H1 (cell line): ENCODE results near the gene SYTL5. TPM values are rescaled to one million over a fixed set of nuclear protein-coding genes. Genes with fewer than 3 reads are reported as not detected.

Source experiments
- CTCF ChIA-PET: fragments of 300-600 bp; sonication (Branson Sonifier 250); formaldehyde crosslinking; loops from one replicate; lab custom pipeline; 2021; ENCODE audit not compliant: partially characterized antibody; lab: Charles Lee
- POLR2A ChIA-PET: fragments of 300-600 bp; sonication (Branson Sonifier 250); formaldehyde crosslinking; loops from one replicate; lab custom pipeline; 2021; ENCODE audit warnings: inconsistent platforms; ENCODE audit not compliant: partially characterized antibody; lab: Charles Lee
- DNase-seq, 2 experiments: peaks; one replicate each; pipeline versions ENCODE4 v3.0.0 to v3.0.0-alpha.2; 2010 to 2022; ENCODE audit warnings: low spot score in 2 of 2, low read depth in 1 of 2, mixed read lengths in 1 of 2
- FAIRE-seq: peaks from 2 replicates; lab custom pipeline; 2011; peaks lifted over from hg19 to GRCh38; lab: Jason Lieb, UNC
- H2AFZ ChIP-seq: 2 replicates; pipeline ENCODE4 v1.8.1; 2012; ENCODE audit warnings: low read length, inconsistent platforms
- H2AK5ac ChIP-seq: 2 replicates; pipeline ENCODE4 v1.6.1; 2013; ENCODE audit warnings: low read depth, low read length
- H2BK120ac ChIP-seq: replicated peaks from 2 replicates; pipeline ENCODE3; 2013; ENCODE audit warnings: low read depth, low read length, inconsistent platforms
- H2BK12ac ChIP-seq: 2 replicates; pipeline ENCODE4 v1.6.1; 2013; ENCODE audit warnings: low read depth, low read length
- H2BK15ac ChIP-seq: 2 replicates; pipeline ENCODE4 v1.6.1; 2013; ENCODE audit warnings: low read length
- H2BK20ac ChIP-seq: 2 replicates; pipeline ENCODE4 v1.6.1; 2013; ENCODE audit warnings: low read length
- H2BK5ac ChIP-seq: 2 replicates; pipeline ENCODE4 v1.6.1; 2013; ENCODE audit warnings: low read depth, low read length
- H3K14ac ChIP-seq: 2 replicates; pipeline ENCODE4 v1.6.1; 2013; ENCODE audit warnings: inconsistent platforms; ENCODE audit not compliant: insufficient read length
- H3K18ac ChIP-seq: 2 replicates; pipeline ENCODE4 v1.6.1; 2013; ENCODE audit warnings: low read length; ENCODE audit errors: extremely low read depth
- H3K23ac ChIP-seq: 2 replicates; pipeline ENCODE4 v1.6.1; 2013; ENCODE audit warnings: inconsistent platforms; ENCODE audit not compliant: insufficient read length
- H3K23me2 ChIP-seq: 2 replicates; pipeline ENCODE4 v1.6.1; 2013; ENCODE audit warnings: low read depth, low read length
- H3K27ac ChIP-seq: 2 replicates; pipeline ENCODE4 v1.6.1; 2011; ENCODE audit warnings: low read depth, low read length, inconsistent platforms
- H3K27me3 ChIP-seq, 4 experiments: replicated peaks in 1 of 4; 1 replicate in 1 of 4; 2 replicates in 3 of 4; pipeline versions ENCODE4 v1.6.1 to v1.8.1; 2011 to 2013; ENCODE audit warnings: low read length in 3 of 4, mild to moderate bottlenecking in 3 of 4, inconsistent platforms in 2 of 4, mixed read lengths in 2 of 4, moderate library complexity in 1 of 4; ENCODE audit not compliant: control insufficient read depth in 3 of 4, insufficient read depth in 3 of 4; ENCODE audit errors: extremely low read depth in 1 of 4
- H3K36me3 ChIP-seq, 4 experiments: 2 replicates each; pipeline versions ENCODE4 v1.6.1 to v1.8.1; 2011 to 2013; ENCODE audit warnings: mild to moderate bottlenecking in 4 of 4, low read length in 3 of 4, moderate library complexity in 2 of 4, control low read depth in 1 of 4, inconsistent platforms in 1 of 4; ENCODE audit not compliant: insufficient read depth in 4 of 4, control insufficient read depth in 2 of 4
- H3K4ac ChIP-seq: replicated peaks from 2 replicates; pipeline ENCODE3; 2013; ENCODE audit warnings: low read length, low read depth, mixed read lengths, inconsistent platforms; ENCODE audit not compliant: insufficient read length
- H3K4me1 ChIP-seq, 4 experiments: replicated peaks in 1 of 4; 1 replicate in 1 of 4; 2 replicates in 3 of 4; pipeline versions ENCODE4 v1.6.1 to v1.8.1; 2011 to 2013; ENCODE audit warnings: low read length in 3 of 4, inconsistent platforms in 2 of 4, mixed read lengths in 1 of 4; ENCODE audit not compliant: insufficient read depth in 4 of 4, control insufficient read depth in 3 of 4
- H3K4me2 ChIP-seq, 2 experiments: 2 replicates each; pipeline versions ENCODE4 v1.6.1 to v1.8.1; 2011 to 2013; ENCODE audit warnings: low read depth in 2 of 2, low read length in 2 of 2, control low read depth in 1 of 2, inconsistent platforms in 1 of 2, mild to moderate bottlenecking in 1 of 2; ENCODE audit not compliant: insufficient read depth in 1 of 2
- H3K4me3 ChIP-seq, 4 experiments: fragments of 200-600, 300-600 bp in 1 of 4; sonication (generic), shearing (Covaris generic), sonication (Bioruptor Twin) in 1 of 4; 2 replicates each; pipeline versions ENCODE4 v1.5.1 to v1.8.1; 2011 to 2016; ENCODE audit warnings: low read length in 4 of 4, low read depth in 3 of 4, control low read depth in 2 of 4, inconsistent platforms in 2 of 4, mild to moderate bottlenecking in 2 of 4, mixed read lengths in 1 of 4, moderate library complexity in 1 of 4; ENCODE audit not compliant: insufficient read depth in 2 of 4; ENCODE audit errors: extremely low read depth in 1 of 4
- H3K56ac ChIP-seq: replicated peaks from 2 replicates; pipeline ENCODE3; 2013; ENCODE audit warnings: low read depth, mild to moderate bottlenecking, mixed read lengths, low read length, inconsistent platforms; ENCODE audit not compliant: insufficient read length
- H3K79me1 ChIP-seq: 2 replicates; pipeline ENCODE4 v1.6.1; 2013; ENCODE audit warnings: low read depth, low read length, control low read depth
- H3K79me2 ChIP-seq, 2 experiments: 2 replicates each; pipeline versions ENCODE4 v1.6.1 to v1.8.1; 2012 to 2013; ENCODE audit warnings: low read length in 2 of 2, mild to moderate bottlenecking in 2 of 2, inconsistent platforms in 1 of 2; ENCODE audit not compliant: insufficient read depth in 2 of 2, control insufficient read depth in 1 of 2
- H3K9ac ChIP-seq, 4 experiments: replicated peaks in 1 of 4; 1 replicate in 1 of 4; 2 replicates in 3 of 4; pipeline versions ENCODE4 v1.6.1 to v1.8.1; 2011 to 2013; ENCODE audit warnings: low read depth in 3 of 4, low read length in 3 of 4, control low read depth in 2 of 4, mild to moderate bottlenecking in 2 of 4, moderate library complexity in 2 of 4, inconsistent platforms in 1 of 4; ENCODE audit errors: extremely low read depth in 1 of 4
- H3K9me3 ChIP-seq, 2 experiments: 2 replicates each; pipeline versions ENCODE4 v1.6.1 to v1.8.1; 2012 to 2013; ENCODE audit warnings: mild to moderate bottlenecking in 2 of 2, moderate library complexity in 2 of 2, control low read depth in 1 of 2, inconsistent platforms in 1 of 2, low read depth in 1 of 2, low read length in 1 of 2, mixed read lengths in 1 of 2; ENCODE audit not compliant: insufficient read depth in 2 of 2
- H4K20me1 ChIP-seq, 2 experiments: replicated peaks in 1 of 2; 2 replicates each; pipeline versions ENCODE3 to v1.8.1; 2011 to 2013; ENCODE audit warnings: inconsistent platforms in 2 of 2, low read length in 2 of 2, mild to moderate bottlenecking in 1 of 2; ENCODE audit not compliant: insufficient read depth in 2 of 2, control insufficient read depth in 1 of 2
- H4K5ac ChIP-seq: 2 replicates; pipeline ENCODE4 v1.6.1; 2013; ENCODE audit warnings: low read length, low read depth, mixed read lengths, inconsistent platforms; ENCODE audit not compliant: insufficient read length
- H4K8ac ChIP-seq: 2 replicates; pipeline ENCODE4 v1.8.0; 2013; ENCODE audit warnings: mild to moderate bottlenecking, moderate library complexity, low read length, inconsistent platforms; ENCODE audit not compliant: insufficient read depth; ENCODE audit errors: extremely low read depth
- H4K91ac ChIP-seq: replicated peaks from 2 replicates; pipeline ENCODE3; 2013; ENCODE audit warnings: low read length, mixed read lengths, inconsistent platforms; ENCODE audit not compliant: insufficient read length
- WGBS, 2 experiments: shearing (Covaris generic) in 1 of 2; methylation state at CpG; one replicate each; pipeline versions ENCODE4 v1.1.6 to v1.1.7; 2013 to 2015; ENCODE audit warnings: low lambda C conversion rate in 2 of 2, mixed read lengths in 2 of 2, inconsistent platforms in 1 of 2, low coverage in 1 of 2, missing lambda C conversion rate in 1 of 2; ENCODE audit not compliant: insufficient replicate concordance in 2 of 2, insufficient coverage in 1 of 2, insufficient read length in 1 of 2; ENCODE audit errors: extremely low coverage in 1 of 2, missing lambda C conversion rate in 1 of 2; 5-methylcytosine and 5-hydroxymethylcytosine counted together
- polyA plus RNA-seq, 7 experiments: library from polyadenylated mRNA; depleted of rRNA in 3 of 7; stranded (reverse) in 5 of 7; unstranded in 2 of 7; fragments of >200 nt in 5 of 7; fragments of 200-250 nt in 2 of 7; gene quantifications; 1 replicate in 5 of 7; 2 replicates in 1 of 7; 4 replicates in 1 of 7; pipeline versions ENCODE4 v1.2.1 to v1.2.3, GENCODE V29; 2011 to 2013; ENCODE audit warnings: missing spikeins in 2 of 7, mixed read lengths in 2 of 7
- total RNA-seq: library from RNA; stranded (reverse); fragmentation: NEBNext Ultra II Directional; extraction: Animal tissue kit (Norgen Biotek cat#: 25700); gene quantifications from 2 replicates; pipeline ENCODE4 v1.2.1, GENCODE V29; 2021

SYTL5 gene
- total and polyA plus RNA-seq, 2 of the 8 experiments (the other 6 are each of a cell fraction or from before 2014, with no cell fraction given) = 0.15 to 0.52 TPM

DNA sequence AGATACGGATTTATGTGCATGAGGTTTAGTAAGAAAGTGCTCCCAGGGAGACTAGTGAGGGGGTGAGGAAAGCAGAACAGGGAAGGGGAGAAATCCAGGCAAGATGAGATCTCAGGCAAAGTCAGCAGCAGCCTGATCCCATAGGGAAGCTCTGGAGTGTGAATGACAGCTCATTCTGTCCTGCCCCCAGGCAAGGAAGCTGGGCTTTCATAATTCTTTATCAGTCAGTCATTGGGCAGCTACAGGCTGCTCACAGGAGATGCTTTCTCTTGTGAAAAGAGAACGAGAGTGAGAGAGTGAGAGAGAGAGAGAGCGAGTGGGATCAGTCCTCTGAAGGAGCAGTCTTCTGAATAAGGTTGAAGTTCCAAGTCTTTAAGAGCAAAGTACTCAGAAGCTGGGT, 166.2 kb downstream of the SYTL5 start:
- H4K8ac ChIP-seq = no peak overlapping the region
- H3K14ac ChIP-seq = no peak overlapping the region
- no peaks in the 10 kb centered on the region for H3K36me3 ChIP-seq
- H3K79me2 ChIP-seq = no peaks in the 10 kb centered on the region
- H2AK5ac ChIP-seq = no peak overlapping the region
- H2BK20ac ChIP-seq = no peak overlapping the region
- no peak overlapping the region for H2BK5ac ChIP-seq
- CTCF ChIA-PET = interaction anchor here (0.7 to 2.2 kb wide), 4 partner anchors 20 to 430 kb away, joined by 3 to 5 read pairs (median 4); no protein-coding TSS in a partner anchor
- H2BK15ac ChIP-seq = no peak overlapping the region
- 74% methylated on average over 2 of the region's 3 CpGs; no CpG with 5 or more reads in 1 of the 2 experiments for WGBS, 2 experiments
- H2BK120ac ChIP-seq = no peak overlapping the region
- H3K23me2 ChIP-seq = no peaks in the 10 kb centered on the region
- H3K4me3 ChIP-seq = no peak overlapping the region
- H4K20me1 ChIP-seq = no peaks in the 10 kb centered on the region
- no peak for DNase-seq
- no peak overlapping the region for H3K23ac ChIP-seq
- no peak overlapping the region for H3K18ac ChIP-seq
- no peak overlapping the region for H3K9ac ChIP-seq
- no peak overlapping the region for H3K4ac ChIP-seq
- no peak for FAIRE-seq
- H3K27me3 ChIP-seq = no peaks in the 10 kb centered on the region
- no peak overlapping the region for H2BK12ac ChIP-seq
- H3K27ac ChIP-seq = no peak overlapping the region
- no peaks in the 10 kb centered on the region for H3K9me3 ChIP-seq
- H3K4me1 ChIP-seq = peaks cover 0 to 3% (median under 1%) of the 10 kb centered on the region in 4 experiments; a peak in 4 of 7 replicates
- H3K56ac ChIP-seq = no peak overlapping the region
- no peaks in the 10 kb centered on the region for H3K79me1 ChIP-seq
- no peak overlapping the region for H2AFZ ChIP-seq
- H3K4me2 ChIP-seq = no peak overlapping the region
- POLR2A ChIA-PET = interaction anchor here (0.6 kb wide), 1 partner anchor 187 kb away, joined by 3 read pairs; no protein-coding TSS in a partner anchor
- no peak overlapping the region for H4K91ac ChIP-seq
- no peak overlapping the region for H4K5ac ChIP-seq
